Activated T-helper 17 cell treated with anti-CD3 and anti-CD28 coated beads, Interleukin-2, amount 50 U/mL, for 72 hours (primary cell): ENCODE results near the gene VIL1. TPM values are rescaled to one million over a fixed set of nuclear protein-coding genes. Genes with fewer than 3 reads are reported as not detected.

ENCODE experiments used
- ATAC-seq: fragments of 150-1000 bp; cut with Tn5 transposase; replicated peaks from 2 replicates; pipeline ENCODE4 v1.10.0; 2021; ENCODE audit warnings: mild to moderate bottlenecking, moderate library complexity
- H3K27ac Mint-ChIP-seq: one replicate; pipeline ENCODE4 v1.8.0; 2022; ENCODE audit warnings: mixed read lengths
- H3K27me3 Mint-ChIP-seq: one replicate; pipeline ENCODE4 v1.8.0; 2022; ENCODE audit warnings: mixed read lengths
- H3K36me3 Mint-ChIP-seq: one replicate; pipeline ENCODE4 v1.8.0; 2022; ENCODE audit warnings: low read depth, mild to moderate bottlenecking, mixed read lengths
- H3K4me1 Mint-ChIP-seq: one replicate; pipeline ENCODE4 v1.8.0; 2022; ENCODE audit warnings: mixed read lengths
- H3K4me3 Mint-ChIP-seq: one replicate; pipeline ENCODE4 v1.8.0; 2022; ENCODE audit warnings: mild to moderate bottlenecking, mixed read lengths
- H3K9me3 Mint-ChIP-seq: one replicate; pipeline ENCODE4 v1.8.0; 2022; ENCODE audit warnings: mixed read lengths
- total RNA-seq, 2 donors: library from RNA; stranded (reverse); gene quantifications; one replicate each; pipeline ENCODE4 v1.2.3, GENCODE V29; 2022

The VIL1 gene
- total RNA-seq, 2 donors from 2014 or later, result 0.34 TPM; not detected in 1

GRCh38 chr2:218389333-218390150 is 29.4 kb upstream of the VIL1 start:
- no peaks in the 10 kb centered on the region for H3K9me3 Mint-ChIP-seq
- no peak for ATAC-seq
- peaks cover 3% of the 10 kb centered on the region for H3K4me1 Mint-ChIP-seq

GRCh38 chr2:218391202-218391601 is 27.7 kb upstream of the VIL1 start:
- Mint-ChIP-seq H3K4me3 (no peak overlapping the region), H3K36me3 (peaks cover 2% of the 10 kb centered on the region), H3K9me3 (no peaks in the 10 kb centered on the region), H3K4me1 (peaks cover 3% of the 10 kb centered on the region), H3K27ac (no peak overlapping the region), H3K27me3 (peaks cover 3% of the 10 kb centered on the region)
- ATAC-seq, result no peak

More at GRCh38 chr2:218389333-218390150, 29.4 kb upstream of the VIL1 start:
- Mint-ChIP-seq H3K27me3 (peaks cover 3% of the 10 kb centered on the region), H3K4me3 (no peak overlapping the region), H3K36me3 (no peaks in the 10 kb centered on the region), H3K27ac (no peak overlapping the region)

GRCh38 chr2:218392459-218392858 is 26.5 kb upstream of the VIL1 start:
- H3K36me3 Mint-ChIP-seq, result peaks cover 14% of the 10 kb centered on the region
- no peak overlapping the region for H3K27ac Mint-ChIP-seq
- H3K4me1 Mint-ChIP-seq, result no peaks in the 10 kb centered on the region
- no peak overlapping the region for H3K4me3 Mint-ChIP-seq
- H3K9me3 Mint-ChIP-seq, result no peaks in the 10 kb centered on the region
- no peaks in the 10 kb centered on the region for H3K27me3 Mint-ChIP-seq
- no peak for ATAC-seq

GRCh38 chr2:218392891-218393462 is 25.9 kb upstream of the VIL1 start:
- no peak overlapping the region for H3K4me3 Mint-ChIP-seq
- no peaks in the 10 kb centered on the region for H3K27me3 Mint-ChIP-seq
- no peaks in the 10 kb centered on the region for H3K4me1 Mint-ChIP-seq
- no peaks in the 10 kb centered on the region for H3K9me3 Mint-ChIP-seq
- no peak overlapping the region for H3K27ac Mint-ChIP-seq
- peaks cover 19% of the 10 kb centered on the region for H3K36me3 Mint-ChIP-seq
- no peak for ATAC-seq

GRCh38 chr2:218393750-218394290 is 25.1 kb upstream of the VIL1 start:
- no peaks in the 10 kb centered on the region for H3K4me1 Mint-ChIP-seq
- no peak overlapping the region for H3K27ac Mint-ChIP-seq
- no peaks in the 10 kb centered on the region for H3K9me3 Mint-ChIP-seq
- ATAC-seq, result no peak
- H3K36me3 Mint-ChIP-seq, result peaks cover 25% of the 10 kb centered on the region
- no peak overlapping the region for H3K4me3 Mint-ChIP-seq
- H3K27me3 Mint-ChIP-seq, result no peaks in the 10 kb centered on the region

- Mint-ChIP-seq H3K27me3 (no peaks in the 10 kb centered on the region), H3K36me3 (peaks cover 30% of the 10 kb centered on the region), H3K9me3 (no peaks in the 10 kb centered on the region), H3K27ac (no peak overlapping the region), H3K4me3 (peak overlapping the region; percentile 31), H3K4me1 (no peaks in the 10 kb centered on the region)
- ATAC-seq, result no peak
Observed at GRCh38 chr2:218394298-218395089, 24.4 kb upstream of the VIL1 start.

GRCh38 chr2:218395090-218395444 is 23.9 kb upstream of the VIL1 start:
- Mint-ChIP-seq H3K36me3 (peaks cover 33% of the 10 kb centered on the region), H3K27me3 (no peaks in the 10 kb centered on the region), H3K27ac (no peak overlapping the region), H3K9me3 (no peaks in the 10 kb centered on the region), H3K4me3 (peak overlapping the region; percentile 31), H3K4me1 (no peaks in the 10 kb centered on the region)
- no peak for ATAC-seq

GRCh38 chr2:218395456-218395825 is 23.5 kb upstream of the VIL1 start:
- Mint-ChIP-seq H3K27me3 (no peaks in the 10 kb centered on the region), H3K36me3 (peaks cover 36% of the 10 kb centered on the region), H3K4me3 (peak overlapping the region; percentile 94), H3K4me1 (no peaks in the 10 kb centered on the region), H3K9me3 (no peaks in the 10 kb centered on the region), H3K27ac (peak overlapping the region; percentile 93)
- no peak for ATAC-seq

GRCh38 chr2:218395826-218396687 is 22.9 kb upstream of the VIL1 start:
- H3K4me1 Mint-ChIP-seq, result no peaks in the 10 kb centered on the region
- peak; percentile 64 for ATAC-seq
- H3K9me3 Mint-ChIP-seq, result no peaks in the 10 kb centered on the region
- peak overlapping the region; percentile 93 for H3K27ac Mint-ChIP-seq
- peaks cover 41% of the 10 kb centered on the region for H3K36me3 Mint-ChIP-seq
- H3K27me3 Mint-ChIP-seq, result no peaks in the 10 kb centered on the region
- peak overlapping the region; percentile 94 for H3K4me3 Mint-ChIP-seq

- H3K9me3 Mint-ChIP-seq, result no peaks in the 10 kb centered on the region
- peak overlapping the region; percentile 94 for H3K4me3 Mint-ChIP-seq
- H3K27me3 Mint-ChIP-seq, result no peaks in the 10 kb centered on the region
- peaks cover 49% of the 10 kb centered on the region for H3K36me3 Mint-ChIP-seq
- H3K4me1 Mint-ChIP-seq, result no peaks in the 10 kb centered on the region
- ATAC-seq, result peak; percentile 15
- peak overlapping the region; percentile 93 for H3K27ac Mint-ChIP-seq
Observed at GRCh38 chr2:218396688-218397462, 22.0 kb upstream of the VIL1 start.

- no peaks in the 10 kb centered on the region for H3K9me3 Mint-ChIP-seq
- H3K36me3 Mint-ChIP-seq, result peaks cover 55% of the 10 kb centered on the region
- ATAC-seq, result no peak
- peak overlapping the region; percentile 93 for H3K27ac Mint-ChIP-seq
- peak overlapping the region; percentile 94 for H3K4me3 Mint-ChIP-seq
- no peaks in the 10 kb centered on the region for H3K27me3 Mint-ChIP-seq
- H3K4me1 Mint-ChIP-seq, result no peaks in the 10 kb centered on the region
Observed at GRCh38 chr2:218397463-218397819, 21.5 kb upstream of the VIL1 start.

GRCh38 chr2:218397820-218398436 is 21.0 kb upstream of the VIL1 start:
- no peaks in the 10 kb centered on the region for H3K27me3 Mint-ChIP-seq
- peak; percentile 58 for ATAC-seq
- no peaks in the 10 kb centered on the region for H3K9me3 Mint-ChIP-seq

More at GRCh38 chr2:218397820-218398436, 21.0 kb upstream of the VIL1 start:
- H3K4me1 Mint-ChIP-seq, result no peaks in the 10 kb centered on the region
- H3K36me3 Mint-ChIP-seq, result peaks cover 59% of the 10 kb centered on the region
- H3K27ac Mint-ChIP-seq, result peak overlapping the region; percentile 93
- peak overlapping the region; percentile 94 for H3K4me3 Mint-ChIP-seq
